GM21381 (cell line): ENCODE data around the gene PITX1.
"Not testable (repeated sequence)": the region's sequence is repeated elsewhere in the genome, so short reads cannot be mapped to it uniquely, and the experiment has no call there.

Experiments used
- ATAC-seq: cut with Tn5 transposase; IDR thresholded peaks from one replicate; pipeline ENCODE4 v1.9.1; 2021; ENCODE audit warnings: mild to moderate bottlenecking, moderate library complexity; ENCODE audit not compliant: unreplicated experiment

PITX1 gene

DNA sequence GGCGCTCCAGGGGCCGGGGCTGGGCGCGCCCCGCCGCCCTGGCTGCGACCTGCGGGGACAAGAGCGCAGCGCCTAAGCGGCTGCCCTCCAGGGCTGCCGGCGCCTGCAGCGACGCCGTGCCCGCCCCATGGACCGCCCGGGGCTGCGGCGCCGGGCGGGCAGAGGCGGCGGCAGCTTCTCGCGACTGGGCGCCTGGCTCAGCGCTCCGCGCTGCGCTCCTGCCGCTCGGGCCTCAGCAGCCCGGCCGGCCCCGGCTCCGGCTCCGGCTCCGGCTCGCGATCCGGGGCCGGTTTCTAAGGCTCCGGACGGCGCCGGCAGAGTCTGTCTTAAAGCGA, at the start of gene PITX1:
TSS of gene PITX1 (minus strand) at position 328 of the 335 bp plus-strand sequence. CDS start 347 bp downstream, outside the sequence.
- ATAC-seq = no peak

DNA sequence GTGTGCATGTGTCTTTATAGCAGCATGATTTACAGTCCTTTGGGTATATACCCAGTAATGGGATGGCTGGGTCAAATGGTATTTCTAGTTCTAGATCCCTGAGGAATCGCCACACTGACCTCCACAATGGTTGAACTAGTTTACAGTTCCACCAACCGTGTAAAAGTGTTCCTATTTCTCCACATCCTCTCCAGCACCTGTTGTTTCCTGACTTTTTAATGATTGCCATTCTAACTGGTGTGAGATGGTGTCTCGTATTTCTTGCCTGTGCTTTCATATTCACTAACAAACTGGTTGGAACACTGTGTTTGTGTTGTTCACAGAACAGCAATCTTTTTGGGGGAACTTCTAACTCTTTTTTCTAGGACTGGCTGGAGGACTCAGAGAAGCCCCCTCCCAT, 49.3 kb upstream of the PITX1 start:
- ATAC-seq = not testable (repeated sequence)

DNA sequence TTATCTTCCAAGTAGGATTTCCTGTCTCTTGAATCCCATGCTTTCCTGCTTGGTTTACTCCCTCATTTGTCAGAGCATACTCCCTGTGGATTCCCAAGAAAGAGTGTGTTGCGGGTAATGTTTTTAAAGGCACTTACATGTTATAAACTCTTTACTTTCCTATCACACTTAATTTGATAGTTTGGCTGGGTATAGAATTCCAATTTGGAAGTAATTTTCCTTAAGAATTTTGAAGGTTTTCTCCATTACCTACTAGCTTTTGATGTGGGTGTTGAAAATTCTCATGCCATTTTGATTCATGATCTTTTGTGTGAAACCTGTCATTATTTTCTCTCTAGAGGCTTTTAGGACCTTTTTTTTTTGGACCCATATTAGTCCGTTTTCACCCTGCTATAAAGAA, 47.2 kb upstream of the PITX1 start:
- ATAC-seq = no peak

DNA sequence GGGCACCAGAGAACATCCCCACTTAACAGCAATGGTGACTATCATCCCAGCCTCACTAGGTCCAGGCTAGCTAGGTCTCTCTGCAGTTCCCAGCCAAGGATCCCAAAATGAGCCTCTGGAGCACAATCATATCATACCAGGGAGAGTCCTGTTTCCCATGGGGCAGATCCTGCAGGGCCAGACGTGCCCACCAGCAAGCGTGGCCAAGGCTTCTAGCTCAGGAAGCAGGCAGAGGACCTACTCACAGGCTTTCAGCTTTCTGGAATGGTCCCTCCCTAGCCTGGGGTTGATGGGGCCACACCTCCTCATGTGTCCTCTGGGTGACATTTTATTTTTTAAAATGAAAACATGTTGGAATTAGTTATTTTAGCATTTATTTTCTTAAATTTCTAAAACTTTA, 45.7 kb upstream of the PITX1 start:
- no peak for ATAC-seq

DNA sequence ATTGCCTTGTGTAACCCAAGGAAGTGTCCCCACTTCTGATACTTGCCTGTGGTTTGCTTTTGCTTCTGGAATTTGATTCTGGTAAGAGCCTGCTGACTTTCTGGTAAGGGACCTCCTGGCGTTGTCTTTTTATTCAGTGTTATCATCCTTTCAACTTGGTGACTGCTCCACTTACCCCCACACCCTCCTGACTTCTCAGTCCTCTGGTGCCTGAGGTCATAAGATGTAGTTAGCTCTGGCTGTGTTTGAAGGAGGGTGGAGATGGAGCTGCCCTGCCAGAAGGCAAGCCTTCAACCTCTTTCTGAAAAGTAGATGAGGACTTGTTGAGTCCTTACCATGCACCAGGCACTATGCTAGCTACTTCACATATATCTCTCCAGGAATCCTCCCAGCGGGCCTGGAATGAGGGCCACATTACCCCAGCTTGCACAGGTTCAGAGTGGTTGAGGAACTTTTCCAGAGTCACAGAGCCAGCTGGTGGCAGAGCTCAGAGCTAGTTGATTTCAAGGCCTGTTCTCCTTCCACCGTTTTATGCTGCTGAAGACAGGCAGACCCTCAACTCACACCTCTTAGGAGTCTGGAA, 45.2 kb upstream of the PITX1 start:
- ATAC-seq = no peak

DNA sequence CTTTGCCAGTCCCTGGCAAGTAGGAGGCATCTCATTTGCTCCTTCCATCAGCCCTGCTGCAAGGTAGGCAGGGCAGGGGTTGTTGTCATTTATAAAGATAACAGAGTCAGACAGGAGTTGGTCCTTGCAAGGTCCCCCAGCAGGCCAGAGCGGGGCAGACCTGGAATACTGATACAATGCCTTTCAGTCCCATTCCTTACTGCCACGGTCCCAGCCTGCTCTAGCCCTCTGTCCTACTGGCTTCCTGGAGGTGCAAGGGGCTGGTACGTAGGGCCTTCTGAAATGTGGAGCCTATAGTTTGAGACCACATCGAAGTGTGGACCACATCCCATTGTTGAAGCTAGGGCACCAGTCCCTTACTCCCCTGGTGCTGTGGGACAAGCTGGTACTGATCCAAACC, 42.8 kb upstream of the PITX1 start:
- ATAC-seq = no peak

DNA sequence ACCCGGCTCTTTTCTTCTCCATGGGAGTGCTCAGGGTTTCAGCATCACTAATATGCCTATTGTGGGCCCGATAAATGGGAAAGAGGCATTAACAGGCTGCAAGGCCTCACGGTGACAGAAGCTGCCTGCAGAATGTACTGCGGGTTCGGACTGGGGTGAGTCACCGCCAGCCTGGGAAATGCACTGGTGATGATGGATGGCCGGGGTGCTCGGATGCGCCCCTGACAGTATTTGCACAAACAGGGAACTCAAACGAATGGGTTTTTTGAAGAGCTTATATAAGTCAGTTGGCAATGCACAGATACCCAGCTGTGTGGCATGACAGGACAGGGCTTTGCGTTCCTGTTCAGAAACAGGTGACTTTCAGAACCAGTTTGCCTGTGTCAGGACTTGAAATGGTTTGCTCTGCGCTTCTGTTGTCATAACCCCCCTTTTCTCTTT, 42.0 kb upstream of the PITX1 start:
- ATAC-seq = no peak

DNA sequence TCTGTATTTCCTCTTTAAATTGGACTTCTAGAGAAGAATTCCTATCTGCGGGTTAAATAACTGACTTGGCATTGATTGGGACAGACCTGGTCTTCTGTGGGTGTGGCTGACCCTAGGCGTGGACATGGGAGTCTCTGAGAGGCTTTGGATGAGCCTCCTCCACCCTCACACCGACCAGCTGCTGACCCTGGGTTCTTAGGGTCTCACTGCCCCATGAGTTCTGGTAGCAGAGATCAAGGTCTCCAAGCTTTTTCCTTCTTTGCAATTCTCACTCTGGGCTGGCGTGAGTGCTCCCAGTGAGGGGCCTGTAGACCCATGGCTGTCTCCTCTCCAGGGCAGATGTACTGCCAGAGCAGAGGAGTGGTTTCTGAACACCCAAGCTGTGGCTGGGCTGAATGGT, 41.6 kb upstream of the PITX1 start:
- no peak for ATAC-seq

DNA sequence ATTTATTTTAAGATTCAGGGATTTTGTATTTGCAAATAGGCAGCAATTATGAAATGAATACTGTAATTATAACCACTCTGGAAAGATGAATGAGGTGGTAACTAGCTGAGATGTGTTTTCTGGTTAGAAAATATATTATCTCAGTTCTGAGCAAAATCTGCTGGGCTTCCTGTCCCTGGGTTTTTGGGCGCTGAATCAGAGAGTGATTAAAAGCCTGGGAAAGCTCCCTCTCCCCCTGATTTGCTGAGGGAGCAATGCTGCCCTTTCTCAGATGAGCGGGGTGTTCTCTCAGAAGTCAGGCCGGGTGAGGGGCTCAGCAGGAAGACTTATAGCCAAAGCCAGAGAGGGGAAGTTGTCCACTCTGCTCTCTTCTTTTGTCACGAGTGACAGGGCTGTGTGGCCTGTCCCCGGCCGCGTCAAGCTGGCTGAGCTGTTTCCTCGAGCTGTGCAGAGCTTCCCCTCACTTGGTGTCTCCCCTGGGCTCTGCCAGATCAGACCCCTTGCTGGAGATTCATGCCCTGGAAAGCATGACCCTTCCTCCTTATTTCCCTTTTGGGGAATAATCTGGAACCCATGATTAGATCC, 39.8 kb upstream of the PITX1 start:
- no peak for ATAC-seq

DNA sequence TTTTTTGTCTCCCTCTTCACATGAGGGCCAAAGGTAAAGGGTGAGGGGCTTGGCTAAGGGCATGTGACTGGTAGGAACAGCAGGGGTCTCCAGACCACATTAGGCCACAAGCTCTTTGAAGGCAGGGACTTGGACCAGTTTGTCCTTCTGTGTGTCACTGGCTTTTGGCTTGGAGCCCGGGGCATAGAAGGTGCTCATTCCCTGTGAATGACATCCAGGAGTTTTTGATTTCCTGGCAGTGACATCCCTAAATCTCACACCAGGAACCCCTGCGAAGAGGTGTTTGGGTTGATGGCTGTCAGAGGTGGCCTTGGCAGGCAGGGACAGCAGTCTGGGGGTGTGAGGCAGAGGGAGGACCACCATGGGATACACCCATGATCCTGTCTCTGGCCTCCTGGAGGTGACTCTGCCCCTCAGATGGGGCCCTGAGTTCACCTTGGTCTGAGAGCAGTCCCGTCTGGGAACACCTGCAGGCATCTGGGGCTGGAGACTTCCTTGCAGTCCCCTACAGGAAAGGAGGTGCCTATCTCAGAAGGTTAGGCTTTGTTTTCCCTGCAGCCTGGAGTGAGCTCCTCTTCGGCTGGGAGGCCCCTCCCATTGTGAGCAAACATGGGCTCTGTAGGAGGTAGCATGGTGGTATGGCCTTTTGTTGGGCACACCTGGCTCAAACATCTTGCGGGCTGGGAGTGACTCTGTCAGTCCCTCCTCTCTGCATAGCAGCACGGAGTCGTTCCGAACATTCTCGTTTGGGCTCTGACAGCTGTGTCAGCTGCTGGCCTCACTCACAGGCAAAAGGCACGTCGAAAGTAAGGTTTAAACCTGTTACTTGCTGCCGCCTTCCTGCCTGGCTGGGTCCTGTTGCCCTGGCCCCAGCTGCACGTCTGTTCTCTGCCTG, 38.6 kb upstream of the PITX1 start:
- no peak for ATAC-seq

DNA sequence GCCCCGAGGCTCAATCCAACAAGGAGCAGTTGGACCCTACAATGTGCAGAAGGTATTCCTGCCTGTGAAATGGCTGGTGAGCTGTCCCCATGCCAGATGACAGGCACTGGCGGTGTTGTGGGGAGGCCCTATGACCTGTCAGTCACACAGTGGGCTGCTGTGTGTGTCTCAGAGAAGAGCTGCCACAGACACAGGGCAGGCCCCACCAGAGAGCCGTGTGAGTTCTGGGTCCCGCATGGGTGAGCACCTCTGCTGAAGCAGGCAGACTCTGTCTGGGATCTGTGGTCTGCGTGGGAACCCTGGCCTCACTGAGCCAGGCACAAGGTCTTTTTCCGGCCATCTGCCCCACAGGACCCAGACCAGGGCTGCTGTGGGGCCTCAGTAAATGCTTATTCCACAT, 37.3 kb upstream of the PITX1 start:
- ATAC-seq = no peak

DNA sequence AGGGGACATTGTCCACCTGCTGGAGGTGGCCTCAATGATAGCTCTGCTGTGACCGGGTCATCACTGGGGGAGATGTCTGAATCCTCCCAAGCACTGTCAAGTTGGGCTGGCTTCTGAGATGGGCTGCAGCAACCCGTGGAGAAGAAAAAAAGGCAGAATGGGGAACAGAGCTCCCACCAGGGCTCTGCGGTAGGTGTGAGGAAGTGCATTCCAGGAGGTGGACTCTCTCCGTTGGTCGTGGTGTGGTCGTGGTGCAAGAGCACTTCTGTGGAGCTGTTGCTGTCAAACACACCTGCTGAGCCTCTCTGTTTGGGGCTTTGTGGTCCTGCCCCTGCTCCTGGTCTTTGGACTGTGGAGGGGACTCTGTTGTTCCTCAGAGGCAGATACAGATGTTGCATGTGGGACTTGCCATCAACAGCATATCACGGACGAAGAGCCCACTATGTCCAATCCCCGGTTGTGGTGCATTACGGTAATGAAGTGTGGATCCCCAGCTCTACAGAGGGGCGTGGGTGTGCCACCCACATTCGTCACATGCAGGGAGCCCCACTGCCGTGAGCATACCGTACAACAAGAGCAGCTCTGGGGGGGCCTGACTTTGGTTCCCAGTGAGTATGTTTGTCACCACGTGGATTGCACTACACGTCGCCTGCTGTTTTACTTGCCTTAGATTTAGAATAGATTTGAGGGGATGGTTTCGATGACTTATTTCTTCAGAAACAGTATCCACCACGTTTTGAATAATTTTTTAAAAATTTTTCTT, 36.0 kb upstream of the PITX1 start:
- no peak for ATAC-seq

DNA sequence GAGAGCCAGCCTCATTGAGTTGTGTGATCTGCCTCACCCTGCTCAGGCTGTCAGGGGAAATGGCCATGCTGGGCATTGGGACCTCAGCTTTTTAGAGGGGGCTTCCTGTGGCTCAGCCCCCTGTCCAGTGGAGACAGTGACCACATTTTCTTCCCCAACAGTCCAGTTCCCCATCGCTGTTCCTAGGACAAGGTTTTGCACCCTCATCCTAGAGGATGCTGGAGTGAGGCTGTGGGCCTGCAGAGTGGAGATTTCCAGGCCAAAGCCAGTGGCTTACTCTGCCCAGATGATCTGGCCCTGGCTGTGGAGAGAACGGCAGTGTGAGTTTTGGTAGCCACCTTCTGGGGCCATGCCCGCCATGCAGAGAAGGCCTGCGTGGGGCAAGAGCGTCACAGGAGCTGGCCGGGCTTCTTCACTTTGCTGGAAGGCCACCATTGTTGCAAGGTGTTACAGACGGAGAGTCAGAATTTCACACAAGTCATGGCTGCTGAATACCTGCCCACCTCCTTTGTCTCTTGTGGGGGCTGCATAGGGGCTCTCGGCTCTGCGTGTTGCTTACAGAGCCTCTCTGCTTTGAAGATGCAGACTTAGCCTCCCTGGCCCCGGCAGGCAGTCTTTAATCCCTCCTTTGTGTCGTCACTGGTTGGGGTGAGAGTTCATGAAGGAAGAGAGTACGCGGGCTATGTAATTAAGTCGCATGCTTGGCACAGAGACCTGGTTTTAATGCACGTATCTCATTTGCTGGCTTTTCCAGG, 35.2 kb upstream of the PITX1 start:
- ATAC-seq = no peak

DNA sequence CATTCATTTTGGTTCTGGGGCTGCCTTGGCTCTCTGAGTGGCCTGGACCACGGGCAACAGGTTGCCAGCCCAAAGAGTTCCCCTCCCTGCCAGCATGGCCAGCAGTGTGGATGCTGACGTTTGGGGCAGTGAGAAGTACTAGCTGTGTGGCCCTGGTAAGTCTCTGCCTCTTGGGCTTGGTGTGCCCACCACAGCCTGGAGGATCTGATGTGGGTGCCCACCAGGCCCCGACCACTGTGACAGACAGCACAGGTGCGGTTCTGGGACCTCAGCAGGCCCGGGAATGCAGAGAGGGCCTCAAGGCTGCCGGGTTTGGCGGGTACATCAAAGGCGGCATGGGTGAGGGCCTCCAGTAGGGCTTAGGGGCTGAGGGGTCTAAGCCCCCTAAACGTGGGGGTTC, 33.6 kb upstream of the PITX1 start:
- no peak for ATAC-seq

DNA sequence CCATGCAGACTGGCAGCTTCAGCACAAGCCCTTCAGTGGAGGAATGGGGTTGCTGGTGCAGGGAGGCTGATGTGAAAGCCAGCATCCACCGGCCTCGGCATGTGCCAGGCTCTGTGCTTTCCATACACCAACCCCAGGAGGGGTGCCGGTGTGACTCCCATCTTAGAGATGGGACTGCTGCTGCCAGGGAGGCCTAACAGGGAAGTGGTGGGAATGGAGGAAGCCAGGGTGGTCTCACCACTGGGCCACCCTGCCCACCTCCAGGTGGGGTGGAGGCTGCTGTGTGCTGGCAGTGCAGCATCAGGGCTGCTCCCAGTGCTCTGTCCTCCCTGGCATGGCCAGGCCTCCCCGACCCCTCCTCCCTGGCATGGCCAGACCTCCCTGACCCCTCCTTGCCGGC, 32.8 kb upstream of the PITX1 start:
- ATAC-seq = no peak

DNA sequence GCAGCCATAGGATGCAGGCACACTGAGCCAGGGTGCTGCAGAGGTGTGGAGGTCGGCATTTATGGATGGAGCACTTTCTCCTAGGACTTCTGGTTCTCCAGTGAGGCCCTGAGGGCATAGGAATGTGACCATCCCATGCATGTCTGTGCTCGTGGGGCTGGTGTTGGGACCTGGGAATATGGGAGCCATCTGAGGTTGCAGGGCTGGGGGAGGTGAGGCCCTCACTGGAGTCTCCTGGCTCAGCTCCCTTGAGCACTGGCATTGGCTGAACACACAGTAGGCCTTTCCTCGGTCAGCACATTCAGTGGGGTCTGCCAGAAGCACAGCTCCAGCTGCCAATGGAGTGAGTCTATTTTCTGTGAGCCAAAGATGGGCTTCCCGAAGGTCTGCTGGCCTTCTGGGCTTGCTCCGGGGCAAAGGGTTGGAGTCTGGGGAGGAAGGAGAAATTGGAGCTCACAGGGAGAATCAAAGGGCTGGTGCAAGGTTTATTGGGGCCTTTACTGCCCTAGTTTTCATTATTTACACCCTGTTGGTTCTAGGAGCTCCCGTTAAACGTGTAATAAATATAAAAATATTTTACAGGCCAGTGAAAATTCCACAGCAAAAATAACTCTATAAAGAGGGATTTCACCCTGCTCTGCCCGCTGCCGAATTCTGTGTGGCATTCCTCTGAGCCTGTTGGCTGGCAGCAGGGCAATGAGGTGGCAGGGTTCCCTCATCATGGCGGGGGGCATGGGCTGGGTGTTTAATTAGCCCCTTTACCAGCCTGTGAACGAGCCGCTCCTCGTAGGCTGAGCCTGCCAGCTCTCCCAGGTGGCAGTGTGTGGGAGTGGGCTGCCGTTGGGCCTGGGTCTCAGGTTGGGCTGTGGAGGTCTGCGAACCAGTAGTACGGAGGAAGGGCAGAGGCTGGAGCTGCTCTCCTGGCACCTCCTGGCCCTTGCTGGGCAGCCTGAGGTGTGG, 31.6 kb upstream of the PITX1 start:
- no peak for ATAC-seq

DNA sequence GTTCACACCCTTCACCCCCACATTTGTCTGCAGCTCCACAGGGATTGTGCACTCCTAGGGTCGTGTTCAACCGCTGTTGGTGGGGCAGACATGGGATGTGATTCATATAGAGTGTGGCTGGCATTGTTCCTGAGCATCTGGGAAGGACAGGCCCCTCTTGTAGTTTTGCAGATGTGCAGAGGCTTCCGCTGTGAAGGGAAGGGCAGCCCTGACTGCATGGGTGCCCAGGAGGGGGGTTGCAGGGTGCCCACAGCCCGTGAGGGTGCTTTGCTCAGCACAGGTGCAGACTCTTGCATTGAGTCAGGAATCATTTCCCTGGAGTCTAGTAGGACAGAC, 30.2 kb upstream of the PITX1 start:
- ATAC-seq = no peak

DNA sequence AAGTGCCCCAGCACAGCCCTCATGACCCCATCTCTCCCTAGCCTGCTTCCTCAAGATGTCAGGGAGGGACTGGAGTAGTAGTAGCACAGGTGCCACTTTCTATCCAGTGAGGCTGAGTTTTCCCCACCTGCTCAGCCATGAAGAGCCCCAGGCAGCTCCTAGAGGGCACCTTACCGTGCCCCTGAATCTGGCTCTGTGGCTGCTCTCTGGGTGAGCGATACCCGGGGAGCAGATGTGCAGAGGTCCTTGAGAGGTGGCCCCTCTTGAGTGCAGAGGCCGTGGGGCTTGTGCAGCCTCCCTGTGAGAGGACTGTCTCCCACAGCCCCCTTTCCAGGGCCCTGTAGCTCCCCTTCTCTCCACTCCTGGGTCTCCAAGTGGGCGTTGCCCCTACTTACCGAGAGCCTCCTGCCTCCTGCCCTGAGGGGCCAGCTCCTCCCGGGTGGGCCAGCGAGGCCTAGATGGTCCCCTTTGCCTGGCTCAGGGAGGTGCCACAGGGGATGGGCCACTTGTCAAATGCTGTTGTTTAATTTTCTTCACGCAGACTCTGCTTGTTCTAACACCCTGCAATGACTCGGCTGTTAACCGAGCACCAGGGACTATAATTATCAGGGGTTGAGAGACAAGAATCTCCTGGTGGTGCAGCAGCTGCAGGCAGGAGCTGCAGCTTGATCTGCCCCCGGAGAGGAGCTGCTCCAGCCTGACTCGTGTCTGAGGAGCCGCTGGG, 29.6 kb upstream of the PITX1 start:
- no peak for ATAC-seq

DNA sequence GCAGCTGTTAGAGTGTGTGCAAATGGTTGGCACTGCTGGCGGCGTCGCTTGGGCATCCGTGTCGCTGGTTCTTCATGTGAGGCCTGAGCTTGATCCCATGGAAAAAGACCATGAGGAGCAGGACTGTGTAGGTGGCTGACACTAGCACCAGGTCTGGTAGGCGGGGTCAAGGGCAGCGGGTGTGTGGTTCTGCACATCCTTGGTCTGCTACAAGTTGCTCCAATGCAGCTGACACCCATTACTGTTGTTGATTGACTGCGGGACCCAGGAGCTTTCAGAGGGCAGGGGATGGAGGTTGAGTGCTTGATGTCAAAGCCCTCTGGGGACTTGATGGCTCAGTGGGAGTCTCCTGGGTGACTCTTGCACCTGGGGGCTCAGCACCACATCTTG, 29.0 kb upstream of the PITX1 start:
- no peak for ATAC-seq
